GM13976 (cell line): ENCODE data around the gene KAZALD1.

Experiments
- DNase-seq: peaks from one replicate; pipeline ENCODE4 v3.0.0; 2012; ENCODE audit warnings: low spot score
- CTCF ChIP-seq: IDR thresholded peaks from 2 replicates; pipeline ENCODE4 v1.5.1; 2012; ENCODE audit warnings: borderline replicate concordance, mild to moderate bottlenecking; ENCODE audit not compliant: insufficient read depth; ENCODE audit errors: extremely low read depth, missing control alignments, control extremely low read depth
- in situ Hi-C: fragments of 300-500 bp; cut with MboI; formaldehyde crosslinking; loops from one replicate; pipeline ENCODE4 v1.12.0; 2022; ENCODE audit warnings: low sequenced_read_pairs, mixed read lengths, inconsistent platforms; ENCODE audit not compliant: unreplicated experiment

The KAZALD1 gene

GRCh38 chr10:101110856-101111523, 49.2 kb downstream of the KAZALD1 start:
- TF ChIP-seq CTCF: no peak
- in situ Hi-C loops: no loop called here
- no peak for DNase-seq

DNA sequence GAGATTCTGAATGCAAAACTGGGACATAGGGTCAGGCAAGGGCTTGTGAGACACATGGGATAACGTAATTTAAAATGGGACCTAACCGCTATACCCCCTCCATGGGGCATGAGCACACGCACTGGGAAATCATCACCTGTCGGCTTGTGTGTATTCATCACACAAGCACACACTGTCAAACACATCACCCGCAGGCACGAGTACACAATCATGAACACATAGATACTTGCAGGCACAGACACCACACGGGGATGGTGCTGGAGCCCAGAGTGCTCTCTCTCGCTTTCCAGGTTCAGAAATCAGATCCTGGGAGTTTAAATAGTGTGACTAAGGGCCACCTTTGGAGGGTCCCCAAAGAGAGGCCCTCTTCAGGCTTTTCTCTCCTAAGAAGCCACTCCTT, 49.8 kb downstream of the KAZALD1 start:
- TF ChIP-seq CTCF: no peak
- DNase-seq: no peak
- in situ Hi-C loops: no loop called here

GRCh38 chr10:101112799-101113594, 51.2 kb downstream of the KAZALD1 start:
- no peak for TF ChIP-seq CTCF
- in situ Hi-C loops: no loop called here

GRCh38 chr10:101113890-101114403, 52.2 kb downstream of the KAZALD1 start:
- in situ Hi-C loops: no loop called here

More at GRCh38 chr10:101112799-101113594, 51.2 kb downstream of the KAZALD1 start:
- no peak for DNase-seq

DNA sequence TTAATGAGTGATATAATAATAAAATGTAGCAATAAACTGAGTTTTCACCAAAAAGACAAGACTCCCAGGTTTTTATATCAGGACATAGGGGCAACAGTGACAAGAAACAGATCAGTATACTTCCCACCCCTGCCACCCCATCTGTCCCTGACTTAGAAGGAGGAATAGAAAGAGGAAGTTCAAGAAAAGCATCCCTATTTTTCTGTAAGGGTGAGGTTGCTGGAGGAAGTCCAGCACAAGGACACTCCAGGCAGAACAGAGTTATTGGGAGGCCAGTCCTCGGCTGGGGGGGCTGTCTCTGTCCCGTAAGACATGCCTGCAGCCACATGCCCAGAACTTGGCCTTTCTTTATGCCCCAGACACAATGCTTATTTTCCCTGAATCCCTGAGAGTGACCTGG, 52.9 kb downstream of the KAZALD1 start:
- in situ Hi-C loops: no loop called here
- TF ChIP-seq CTCF: no peak

More at GRCh38 chr10:101113890-101114403, 52.2 kb downstream of the KAZALD1 start:
- DNase-seq: no peak
- no peak for TF ChIP-seq CTCF

More for the DNA sequence above, 52.9 kb downstream of the KAZALD1 start:
- no peak for DNase-seq
